Kidney glomerular epithelial cell (primary cell): ENCODE measurements around the gene SH3RF2.
A peak's percentile ranks its signal among the peaks of the same experiment; 100 is the strongest.
"Not testable (repeated sequence)": the region's sequence is repeated elsewhere in the genome, so short reads cannot be mapped to it uniquely, and the experiment has no call there.

Source experiments
- DNase-seq: peaks from one replicate; lab custom pipeline; 2025; lab: John Stamatoyannopoulos, UW

SH3RF2 gene

GRCh38 chr5:145949474-145949873, 13.1 kb downstream of the SH3RF2 start:
- DNase-seq = no peak

GRCh38 chr5:145951071-145951470, 14.7 kb downstream of the SH3RF2 start:
- no peak for DNase-seq

- no peak for DNase-seq
Observed at GRCh38 chr5:145953202-145953601, 16.8 kb downstream of the SH3RF2 start.

GRCh38 chr5:145954140-145954539, 17.8 kb downstream of the SH3RF2 start:
- DNase-seq = not testable (repeated sequence)

- DNase-seq = no peak
Observed at GRCh38 chr5:145957388-145957787, 21.0 kb downstream of the SH3RF2 start.

GRCh38 chr5:145958436-145958835, 22.1 kb downstream of the SH3RF2 start:
- DNase-seq = no peak

- DNase-seq = no peak
Observed at GRCh38 chr5:145960166-145960565, 23.8 kb downstream of the SH3RF2 start.

- DNase-seq = no peak
Observed at GRCh38 chr5:145960848-145961600, 24.6 kb downstream of the SH3RF2 start.

GRCh38 chr5:145962001-145962400, 25.6 kb downstream of the SH3RF2 start:
- DNase-seq = no peak

GRCh38 chr5:145964008-145964407, 27.6 kb downstream of the SH3RF2 start:
- not testable (repeated sequence) for DNase-seq

- no peak for DNase-seq
Observed at GRCh38 chr5:145965804-145966203, 29.4 kb downstream of the SH3RF2 start.

- DNase-seq = no peak
Observed at GRCh38 chr5:145967296-145967695, 30.9 kb downstream of the SH3RF2 start.

GRCh38 chr5:145968970-145969713, 32.8 kb downstream of the SH3RF2 start:
- no peak for DNase-seq

- no peak for DNase-seq
Observed at GRCh38 chr5:145969714-145970092, 33.3 kb downstream of the SH3RF2 start.

GRCh38 chr5:145971108-145971507, 34.7 kb downstream of the SH3RF2 start:
- no peak for DNase-seq

GRCh38 chr5:145971701-145972100, 35.3 kb downstream of the SH3RF2 start:
- no peak for DNase-seq

GRCh38 chr5:145975001-145975360, 38.6 kb downstream of the SH3RF2 start:
- no peak for DNase-seq

- peak; percentile 99 for DNase-seq
Observed at GRCh38 chr5:145975361-145976066, 39.1 kb downstream of the SH3RF2 start.

GRCh38 chr5:145976431-145977155, 40.2 kb downstream of the SH3RF2 start:
- peak; percentile 69 for DNase-seq

- no peak for DNase-seq
Observed at GRCh38 chr5:145978171-145978570, 41.8 kb downstream of the SH3RF2 start.

- no peak for DNase-seq
Observed at GRCh38 chr5:145978708-145979107, 42.3 kb downstream of the SH3RF2 start.
